Endothelial cell of umbilical vein (primary cell): Measurements from ENCODE around the gene PGAM5. TPM values are rescaled to one million over a fixed set of nuclear protein-coding genes. Genes with fewer than 3 reads are reported as not detected.

Experiments used
- BruUV-seq: library from RNA; stranded (reverse); fragments of 400-500 nt; replicated peaks from 2 replicates; lab custom pipeline; 2021; lab: Mats Ljungman, UMichigan
- CTCF ChIA-PET: fragments of 300-600, 350-600 bp; sonication (Branson Sonifier 250); formaldehyde crosslinking; loops from one replicate; lab custom pipeline; 2021; ENCODE audit warnings: antibody characterized with exemption, inconsistent platforms; lab: Charles Lee
- POLR2A ChIA-PET: fragments of 300-600, 350-600 bp; sonication (Branson Sonifier 250); formaldehyde crosslinking; loops from one replicate; lab custom pipeline; 2021; ENCODE audit warnings: antibody characterized with exemption, inconsistent platforms; lab: Charles Lee
- DNase-seq: peaks from one replicate; pipeline ENCODE4 v3.0.0-alpha.2; 2011; ENCODE audit warnings: low read depth, low spot score
- FAIRE-seq: peaks from 2 replicates; lab custom pipeline; 2011; peaks lifted over from hg19 to GRCh38; lab: Jason Lieb, UNC
- H2AFZ ChIP-seq: 2 replicates; pipeline ENCODE4 v1.6.0; 2012; ENCODE audit warnings: low read depth, low read length, control low read depth, inconsistent platforms
- H3K27ac ChIP-seq: 2 replicates; pipeline ENCODE4 v1.5.1; 2011; ENCODE audit warnings: low read depth, mild to moderate bottlenecking, control low read depth, low read length, moderate library complexity; ENCODE audit not compliant: insufficient read depth
- H3K27me3 ChIP-seq, 2 experiments: 2 replicates each; pipeline versions ENCODE4 v1.6.0 to v1.6.1; 2011; ENCODE audit warnings: low read length in 2 of 2, mixed read lengths in 1 of 2; ENCODE audit not compliant: control insufficient read depth in 2 of 2, insufficient read depth in 2 of 2
- H3K36me3 ChIP-seq, 2 experiments: 2 replicates in 1 of 2; 3 replicates in 1 of 2; pipeline ENCODE4 v1.5.1; 2011; ENCODE audit warnings: low read length in 2 of 2, mild to moderate bottlenecking in 1 of 2, moderate library complexity in 1 of 2; ENCODE audit not compliant: control insufficient read depth in 2 of 2, insufficient read depth in 2 of 2; ENCODE audit errors: extremely low read depth in 1 of 2
- H3K4me1 ChIP-seq: 3 replicates; pipeline ENCODE4 v1.5.1; 2011; ENCODE audit warnings: mild to moderate bottlenecking, low read length; ENCODE audit not compliant: control insufficient read depth, insufficient read depth; ENCODE audit errors: extremely low read depth
- H3K4me2 ChIP-seq: 2 replicates; pipeline ENCODE4 v1.6.1; 2011; ENCODE audit warnings: low read length, control low read depth, mixed read lengths; ENCODE audit not compliant: insufficient read depth
- H3K4me3 ChIP-seq, 3 experiments: fragments of 200-600 bp in 1 of 3; sonication (generic), shearing (Covaris generic) in 1 of 3; replicated peaks in 1 of 3; 2 replicates each; pipeline ENCODE4 v1.5.1; 2011 to 2016; ENCODE audit warnings: control low read depth in 3 of 3, low read length in 3 of 3, mild to moderate bottlenecking in 2 of 3, inconsistent platforms in 1 of 3, low read depth in 1 of 3, moderate library complexity in 1 of 3; ENCODE audit not compliant: insufficient read depth in 1 of 3
- H3K79me2 ChIP-seq: 2 replicates; pipeline ENCODE4 v1.6.0; 2012; ENCODE audit warnings: low read length, inconsistent platforms; ENCODE audit not compliant: control insufficient read depth, insufficient read depth
- H3K9ac ChIP-seq: replicated peaks from 2 replicates; pipeline ENCODE3; 2011; ENCODE audit warnings: low read length, control low read depth; ENCODE audit not compliant: insufficient read depth; ENCODE audit errors: extremely low read depth
- H3K9me1 ChIP-seq: replicated peaks from 3 replicates; pipeline ENCODE4 v1.6.0; 2011; ENCODE audit warnings: mild to moderate bottlenecking, low read length; ENCODE audit not compliant: control insufficient read depth, insufficient read depth; ENCODE audit errors: extremely low read depth
- H3K9me3 ChIP-seq: replicated peaks from 2 replicates; pipeline ENCODE4 v1.5.1; 2012; ENCODE audit warnings: low read length, inconsistent platforms; ENCODE audit not compliant: control insufficient read depth, insufficient read depth
- H4K20me1 ChIP-seq: replicated peaks from 2 replicates; pipeline ENCODE3; 2011; ENCODE audit warnings: mild to moderate bottlenecking, low read length; ENCODE audit not compliant: control insufficient read depth, insufficient read depth; ENCODE audit errors: extremely low read depth
- EZH2 ChIP-seq: IDR thresholded peaks from 2 replicates; pipeline ENCODE4 v1.6.1; 2012; ENCODE audit warnings: borderline replicate concordance, low read depth, mild to moderate bottlenecking, moderate library complexity, low read length, inconsistent platforms; ENCODE audit not compliant: severe bottlenecking
- FOS ChIP-seq: IDR thresholded peaks from 2 replicates; pipeline ENCODE4 v1.6.1; 2011; ENCODE audit warnings: mild to moderate bottlenecking, low read length, moderate library complexity, borderline replicate concordance; ENCODE audit not compliant: insufficient read depth
- GATA2 ChIP-seq: IDR thresholded peaks from 2 replicates; pipeline ENCODE4 v1.7.0; 2011; ENCODE audit warnings: low read depth, mild to moderate bottlenecking, moderate library complexity, mixed read lengths, low read length; ENCODE audit not compliant: insufficient read length, insufficient read depth
- JUN ChIP-seq: IDR thresholded peaks from 2 replicates; pipeline ENCODE4 v1.6.1; 2011; ENCODE audit warnings: borderline replicate concordance, low read depth; ENCODE audit not compliant: insufficient read length, insufficient read depth
- MYC ChIP-seq: IDR thresholded peaks from one replicate; pipeline ENCODE4 v1.6.1; 2011; ENCODE audit warnings: mild to moderate bottlenecking, low read depth, low read length
- POLR2A ChIP-seq: IDR thresholded peaks from 2 replicates; pipeline ENCODE4 v1.6.1; 2012; ENCODE audit warnings: low read depth, mild to moderate bottlenecking, control low read depth, low read length
- POLR2AphosphoS5 ChIP-seq: IDR thresholded peaks from 2 replicates; pipeline ENCODE4 v1.6.1; 2012; ENCODE audit warnings: low read depth, mild to moderate bottlenecking, control low read depth, low read length, moderate library complexity; ENCODE audit not compliant: insufficient read depth
- dilution Hi-C: fragments of 300-500 bp; cut with MboI; formaldehyde crosslinking; loops from one replicate; pipeline ENCODE4 v1.15.0; 2019; ENCODE audit warnings: low sequenced_read_pairs; ENCODE audit not compliant: extremely low pct_ligation_motif_present
- intact Hi-C: fragments of 100-400 bp; cut with micrococcal nuclease; formaldehyde crosslinking; loops from one replicate; pipeline ENCODE4 v1.10.0; 2022
- polyA plus RNA-seq, 4 experiments: library from polyadenylated mRNA; depleted of rRNA in 3 of 4; stranded (reverse) in 3 of 4; unstranded in 1 of 4; fragments of >200 nt; gene quantifications; 2 replicates each; pipeline versions ENCODE4 v1.2.1 to v1.2.3, GENCODE V29; 2011 to 2012; ENCODE audit warnings: missing spikeins in 1 of 4
- total RNA-seq: library from RNA; stranded (reverse); gene quantifications from 2 replicates; pipeline ENCODE4 v1.2.3, GENCODE V29; 2021
- TF ChIP-seq, protein P1 (sequence below), 2 donors: IDR thresholded peaks; 1 replicate in 1 of 2; 2 replicates in 1 of 2; pipeline ENCODE4 v1.5.1; 2011; ENCODE audit warnings: low read length in 2 of 2, mild to moderate bottlenecking in 2 of 2, moderate library complexity in 2 of 2, control low read depth in 1 of 2, inconsistent platforms in 1 of 2, low read depth in 1 of 2; ENCODE audit not compliant: insufficient read depth in 1 of 2; ENCODE audit errors: extremely low read depth in 1 of 2
- TF ChIP-seq, protein P2 (sequence below): IDR thresholded peaks from 2 replicates; pipeline ENCODE4 v1.6.1; 2011; ENCODE audit not compliant: insufficient read depth, insufficient read length

The PGAM5 gene
- total and polyA plus RNA-seq, 2 donors (not counting 3 experiments of a cell fraction or from before 2014, with no cell fraction given) = 23.1 to 52.8 TPM

DNA sequence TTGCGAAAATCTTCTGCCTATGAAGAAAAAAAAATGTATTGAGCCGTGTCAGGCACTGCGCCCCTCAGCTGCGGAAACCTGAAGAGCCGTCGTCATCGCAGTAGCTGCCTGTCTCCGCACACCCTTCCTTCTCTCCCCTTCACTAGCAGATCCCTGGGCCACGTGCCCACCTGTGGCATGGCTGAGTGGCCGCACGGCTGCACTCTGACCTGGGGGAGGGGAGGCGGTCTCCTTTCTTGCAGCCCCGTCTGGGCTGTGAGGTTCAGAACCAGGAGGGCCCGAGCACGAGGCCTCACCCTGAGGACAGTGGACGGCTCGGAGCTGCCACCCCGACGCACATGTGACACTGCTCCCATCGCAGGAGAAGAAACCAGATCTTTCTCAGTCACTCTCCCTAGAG lies 24.9 kb downstream of the PGAM5 start:
- DNase-seq (no peak), FAIRE-seq (no peak)
- ChIA-PET POLR2A (no interaction called here), CTCF (no interaction called here)
- Histone ChIP-seq H3K4me2 (no peak overlapping the region), H3K4me1 (no peaks in the 10 kb centered on the region), H3K36me3 (peaks cover 27 to 63% of the 10 kb centered on the region in 2 experiments), H3K9me3 (no peaks in the 10 kb centered on the region), H3K27ac (no peak overlapping the region), H3K27me3 (no peaks in the 10 kb centered on the region), H3K9me1 (no peaks in the 10 kb centered on the region), H3K9ac (no peak overlapping the region), H4K20me1 (no peaks in the 10 kb centered on the region), H2AFZ (no peak overlapping the region), H3K79me2 (peaks cover 5% of the 10 kb centered on the region), H3K4me3 (no peak overlapping the region)
- dilution Hi-C loops (no loop called here), intact Hi-C loops (no loop called here)
- BruUV-seq = no TSS peak
- TF ChIP-seq POLR2A (no peak), FOS (no peak), GATA2 (no peak), EZH2 (no peak), POLR2AphosphoS5 (no peak), MYC (no peak), JUN (no peak)
- TF ChIP-seq, protein P1, sequence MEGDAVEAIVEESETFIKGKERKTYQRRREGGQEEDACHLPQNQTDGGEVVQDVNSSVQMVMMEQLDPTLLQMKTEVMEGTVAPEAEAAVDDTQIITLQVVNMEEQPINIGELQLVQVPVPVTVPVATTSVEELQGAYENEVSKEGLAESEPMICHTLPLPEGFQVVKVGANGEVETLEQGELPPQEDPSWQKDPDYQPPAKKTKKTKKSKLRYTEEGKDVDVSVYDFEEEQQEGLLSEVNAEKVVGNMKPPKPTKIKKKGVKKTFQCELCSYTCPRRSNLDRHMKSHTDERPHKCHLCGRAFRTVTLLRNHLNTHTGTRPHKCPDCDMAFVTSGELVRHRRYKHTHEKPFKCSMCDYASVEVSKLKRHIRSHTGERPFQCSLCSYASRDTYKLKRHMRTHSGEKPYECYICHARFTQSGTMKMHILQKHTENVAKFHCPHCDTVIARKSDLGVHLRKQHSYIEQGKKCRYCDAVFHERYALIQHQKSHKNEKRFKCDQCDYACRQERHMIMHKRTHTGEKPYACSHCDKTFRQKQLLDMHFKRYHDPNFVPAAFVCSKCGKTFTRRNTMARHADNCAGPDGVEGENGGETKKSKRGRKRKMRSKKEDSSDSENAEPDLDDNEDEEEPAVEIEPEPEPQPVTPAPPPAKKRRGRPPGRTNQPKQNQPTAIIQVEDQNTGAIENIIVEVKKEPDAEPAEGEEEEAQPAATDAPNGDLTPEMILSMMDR (IDR thresholded peaks at IDR 0.05; ENCODE audit: extremely low read depth in 1 of 2, insufficient read depth in 1 of 2, low read depth in 1 of 2, low read length in 2 of 2) = no peak
- TF ChIP-seq, protein P2, sequence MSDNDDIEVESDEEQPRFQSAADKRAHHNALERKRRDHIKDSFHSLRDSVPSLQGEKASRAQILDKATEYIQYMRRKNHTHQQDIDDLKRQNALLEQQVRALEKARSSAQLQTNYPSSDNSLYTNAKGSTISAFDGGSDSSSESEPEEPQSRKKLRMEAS = no peak
